DOHH2 (cell line): ENCODE data around the gene PHYHIPL.
"Not testable (repeated sequence)": the region's sequence is repeated elsewhere in the genome, so short reads cannot be mapped to it uniquely, and the experiment has no call there.

Experiments used
- H3F3A ChIP-seq: fragments of 200-600 bp; sonication (generic), shearing (Covaris generic); 2 replicates; pipeline ENCODE4 v1.6.0; 2016; ENCODE audit warnings: antibody characterized with exemption, mild to moderate bottlenecking; ENCODE audit not compliant: control insufficient read depth, insufficient read depth
- H3K27ac ChIP-seq: fragments of 200-600 bp; sonication (generic); 2 replicates; pipeline ENCODE4 v1.5.1; 2014; ENCODE audit warnings: low read depth, mild to moderate bottlenecking, low read length, moderate library complexity
- H3K27me3 ChIP-seq: fragments of 200-600 bp; sonication (generic); 2 replicates; pipeline ENCODE4 v1.6.1; 2014; ENCODE audit warnings: mild to moderate bottlenecking, low read length, mixed read lengths; ENCODE audit not compliant: control insufficient read depth
- H3K36me3 ChIP-seq: fragments of 200-600 bp; sonication (generic); 2 replicates; pipeline ENCODE4 v1.6.1; 2014; ENCODE audit warnings: mild to moderate bottlenecking, low read length, moderate library complexity, mixed read lengths; ENCODE audit not compliant: control insufficient read depth
- H3K4me1 ChIP-seq: fragments of 200-600 bp; sonication (generic); 2 replicates; pipeline ENCODE4 v1.6.1; 2014; ENCODE audit warnings: mild to moderate bottlenecking, low read length, mixed read lengths; ENCODE audit not compliant: control insufficient read depth
- H3K4me2 ChIP-seq: fragments of 200-600 bp; sonication (generic); 2 replicates; pipeline ENCODE4 v1.6.0; 2014; ENCODE audit warnings: mild to moderate bottlenecking, low read length, moderate library complexity
- H3K4me3 ChIP-seq: fragments of 200-600 bp; sonication (generic); 2 replicates; pipeline ENCODE4 v1.5.1; 2014; ENCODE audit warnings: mild to moderate bottlenecking, low read length, mixed read lengths
- H3K79me2 ChIP-seq: fragments of 200-600 bp; sonication (generic); 2 replicates; pipeline ENCODE4 v1.6.1; 2014; ENCODE audit warnings: mild to moderate bottlenecking, low read length, mixed read lengths; ENCODE audit not compliant: control insufficient read depth
- H3K9me2 ChIP-seq: fragments of 200-600 bp; sonication (generic); replicated peaks from 2 replicates; pipeline ENCODE4 v1.6.1; 2014; ENCODE audit warnings: mild to moderate bottlenecking, low read length, mixed read lengths; ENCODE audit not compliant: control insufficient read depth
- H3K9me3 ChIP-seq: fragments of 200-600 bp; sonication (generic); 2 replicates; pipeline ENCODE4 v1.6.1; 2014; ENCODE audit warnings: antibody characterized with exemption, low read length, mixed read lengths; ENCODE audit not compliant: control insufficient read depth, insufficient read depth
- H4K20me1 ChIP-seq: fragments of 200-600 bp; sonication (generic); 2 replicates; pipeline ENCODE4 v1.6.0; 2014; ENCODE audit warnings: low read depth, mild to moderate bottlenecking, antibody characterized with exemption, low read length, moderate library complexity; ENCODE audit not compliant: control insufficient read depth, insufficient read depth
- CTCF ChIP-seq: fragments of 200-600 bp; sonication (generic); IDR thresholded peaks from one replicate; pipeline ENCODE4 v1.5.1; 2014; ENCODE audit warnings: antibody characterized with exemption, mild to moderate bottlenecking, low read depth, low read length; ENCODE audit not compliant: poor library complexity, severe bottlenecking
- EZH2phosphoT487 ChIP-seq: fragments of 200-600 bp; sonication (generic); IDR thresholded peaks from 2 replicates; pipeline ENCODE4 v1.6.1; 2017; ENCODE audit warnings: borderline replicate concordance, mild to moderate bottlenecking, antibody characterized with exemption, low read length, moderate library complexity, mixed read lengths

Gene PHYHIPL

GRCh38 chr10:59234816-59235429, 58.5 kb downstream of the PHYHIPL start:
- no peaks in the 10 kb centered on the region for H3K9me2 ChIP-seq

GRCh38 chr10:59236064-59236697, 59.7 kb downstream of the PHYHIPL start:
- no peaks in the 10 kb centered on the region for H3K36me3 ChIP-seq
- no peak overlapping the region for H3K4me2 ChIP-seq
- H3K4me1 ChIP-seq, result peaks cover 8% of the 10 kb centered on the region
- H3K27me3 ChIP-seq, result no peaks in the 10 kb centered on the region
- H3K9me2 ChIP-seq, result no peaks in the 10 kb centered on the region
- TF ChIP-seq CTCF (no peak), EZH2phosphoT487 (no peak)
- no peak overlapping the region for H3K27ac ChIP-seq
- H3F3A ChIP-seq, result no peaks in the 10 kb centered on the region
- no peaks in the 10 kb centered on the region for H4K20me1 ChIP-seq
- no peak overlapping the region for H3K4me3 ChIP-seq
- H3K9me3 ChIP-seq, result peaks cover 4% of the 10 kb centered on the region; the same call in 1 of the 2 replicates
- H3K79me2 ChIP-seq, result no peaks in the 10 kb centered on the region

More at GRCh38 chr10:59234816-59235429, 58.5 kb downstream of the PHYHIPL start:
- no peak overlapping the region for H3K4me3 ChIP-seq
- H3K27me3 ChIP-seq, result no peaks in the 10 kb centered on the region
- no peak overlapping the region for H3K27ac ChIP-seq
- TF ChIP-seq EZH2phosphoT487, result no peak
- peak; percentile 64 for TF ChIP-seq CTCF
- H3K4me1 ChIP-seq, result peaks cover 8% of the 10 kb centered on the region
- no peaks in the 10 kb centered on the region for H3K79me2 ChIP-seq
- H4K20me1 ChIP-seq, result no peaks in the 10 kb centered on the region
- no peaks in the 10 kb centered on the region for H3K36me3 ChIP-seq
- H3K4me2 ChIP-seq, result no peak overlapping the region
- peaks cover 4% of the 10 kb centered on the region; the same call in 1 of the 2 replicates for H3K9me3 ChIP-seq
- no peaks in the 10 kb centered on the region for H3F3A ChIP-seq

DNA sequence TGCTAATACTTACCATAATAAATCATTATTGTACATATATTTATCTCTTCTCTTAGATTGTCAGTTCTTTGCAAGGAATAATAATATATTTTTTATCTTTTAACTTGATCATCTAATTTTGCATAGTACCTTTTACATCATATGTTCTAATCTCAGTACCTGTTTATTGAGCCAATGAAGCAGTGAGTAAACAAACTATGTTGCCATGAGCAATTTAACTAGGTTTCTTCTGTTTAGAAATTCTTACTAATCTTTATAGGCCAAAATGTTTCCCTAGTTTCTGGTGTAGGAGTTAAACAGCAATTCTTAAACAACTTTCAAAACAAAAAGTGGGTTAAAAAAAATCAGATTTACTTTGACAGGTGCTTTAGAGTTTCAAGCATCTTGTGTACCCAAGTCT, 61.3 kb downstream of the PHYHIPL start:
- Histone ChIP-seq H3K79me2 (no peaks in the 10 kb centered on the region), H3K4me3 (no peak overlapping the region), H3K9me2 (no peaks in the 10 kb centered on the region), H3K4me1 (peaks cover 4% of the 10 kb centered on the region), H3K9me3 (peaks cover 4% of the 10 kb centered on the region; the same call in 1 of the 2 replicates), H3K36me3 (no peaks in the 10 kb centered on the region), H4K20me1 (no peaks in the 10 kb centered on the region), H3K27me3 (no peaks in the 10 kb centered on the region), H3K27ac (no peak overlapping the region), H3K4me2 (no peak overlapping the region), H3F3A (no peaks in the 10 kb centered on the region)
- TF ChIP-seq CTCF (no peak), EZH2phosphoT487 (no peak)

- H3K4me2 ChIP-seq, H3K27ac ChIP-seq, H3K4me3 ChIP-seq, H4K20me1 ChIP-seq, H3K79me2 ChIP-seq, H3K36me3 ChIP-seq, H3K9me3 ChIP-seq, H3K9me2 ChIP-seq, H3F3A ChIP-seq, H3K27me3 ChIP-seq, H3K4me1 ChIP-seq: not testable (repeated sequence)
These were observed 62.7 kb downstream of the PHYHIPL start for GRCh38 chr10:59239108-59239507.
